ENCODE measurements around the gene OSBPL10. TPM values are rescaled to one million over a fixed set of nuclear protein-coding genes. Genes with fewer than 3 reads are reported as not detected.
A peak's percentile ranks its signal among the peaks of the same experiment; 100 is the strongest.

The OSBPL10 gene
- total RNA-seq, 4 donors from 2014 or later = 18.6 to 33.6 (median 28.8) TPM

DNA sequence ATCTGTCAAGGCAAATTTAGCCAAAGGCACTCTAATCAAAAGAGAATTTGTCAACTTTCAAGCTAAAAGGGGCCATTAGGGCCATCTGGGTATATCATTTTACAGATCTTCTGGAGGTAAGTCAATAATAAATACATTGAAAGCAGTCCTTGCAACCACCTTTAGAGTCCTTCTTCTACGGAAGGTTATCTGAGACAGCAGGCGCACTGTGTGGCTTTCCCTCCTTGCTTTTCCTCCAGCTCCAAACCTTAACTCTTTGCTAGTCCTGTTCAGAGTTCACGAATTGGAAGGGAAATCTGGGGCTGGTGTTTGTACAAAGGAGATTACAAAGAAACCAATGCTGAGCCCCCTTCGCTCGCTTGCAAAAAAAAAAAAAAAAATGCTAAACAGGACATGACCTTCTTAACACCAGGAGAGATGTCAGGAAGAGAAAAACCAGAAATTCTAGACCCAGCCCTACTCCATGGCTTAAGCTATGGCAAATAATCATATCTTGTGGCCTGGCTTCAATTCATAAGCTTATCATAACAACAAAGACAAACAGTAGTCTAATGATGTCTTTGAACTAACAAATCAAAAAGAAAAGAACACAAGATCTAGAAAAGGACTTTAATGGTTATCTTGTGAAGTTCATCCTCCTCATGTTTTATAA is 232.7 kb downstream of the OSBPL10 start:
- no peaks in the 10 kb centered on the region for H3K36me3 ChIP-seq
- H3K4me1 ChIP-seq = peaks cover 4 to 5% of the 10 kb centered on the region in 2 donors
- no peak for TF ChIP-seq POLR2A (IDR thresholded peaks at IDR 0.05)
- TF ChIP-seq, protein P1, sequence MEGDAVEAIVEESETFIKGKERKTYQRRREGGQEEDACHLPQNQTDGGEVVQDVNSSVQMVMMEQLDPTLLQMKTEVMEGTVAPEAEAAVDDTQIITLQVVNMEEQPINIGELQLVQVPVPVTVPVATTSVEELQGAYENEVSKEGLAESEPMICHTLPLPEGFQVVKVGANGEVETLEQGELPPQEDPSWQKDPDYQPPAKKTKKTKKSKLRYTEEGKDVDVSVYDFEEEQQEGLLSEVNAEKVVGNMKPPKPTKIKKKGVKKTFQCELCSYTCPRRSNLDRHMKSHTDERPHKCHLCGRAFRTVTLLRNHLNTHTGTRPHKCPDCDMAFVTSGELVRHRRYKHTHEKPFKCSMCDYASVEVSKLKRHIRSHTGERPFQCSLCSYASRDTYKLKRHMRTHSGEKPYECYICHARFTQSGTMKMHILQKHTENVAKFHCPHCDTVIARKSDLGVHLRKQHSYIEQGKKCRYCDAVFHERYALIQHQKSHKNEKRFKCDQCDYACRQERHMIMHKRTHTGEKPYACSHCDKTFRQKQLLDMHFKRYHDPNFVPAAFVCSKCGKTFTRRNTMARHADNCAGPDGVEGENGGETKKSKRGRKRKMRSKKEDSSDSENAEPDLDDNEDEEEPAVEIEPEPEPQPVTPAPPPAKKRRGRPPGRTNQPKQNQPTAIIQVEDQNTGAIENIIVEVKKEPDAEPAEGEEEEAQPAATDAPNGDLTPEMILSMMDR (IDR thresholded peaks at IDR 0.05) = no peak
- DNase-seq = no peak
- 89 to 95% methylated on average over 5 of the region's 5 CpGs for WGBS, 2 donors
- no peak overlapping the region for H3K4me3 ChIP-seq (replicated peaks in 1 of 3)
- H3K9me3 ChIP-seq = no peaks in the 10 kb centered on the region
- no peaks in the 10 kb centered on the region for H3K27me3 ChIP-seq
- H3K27ac ChIP-seq = no peak overlapping the region
- intact Hi-C loops (cut with DNase I) = no loop called here

DNA sequence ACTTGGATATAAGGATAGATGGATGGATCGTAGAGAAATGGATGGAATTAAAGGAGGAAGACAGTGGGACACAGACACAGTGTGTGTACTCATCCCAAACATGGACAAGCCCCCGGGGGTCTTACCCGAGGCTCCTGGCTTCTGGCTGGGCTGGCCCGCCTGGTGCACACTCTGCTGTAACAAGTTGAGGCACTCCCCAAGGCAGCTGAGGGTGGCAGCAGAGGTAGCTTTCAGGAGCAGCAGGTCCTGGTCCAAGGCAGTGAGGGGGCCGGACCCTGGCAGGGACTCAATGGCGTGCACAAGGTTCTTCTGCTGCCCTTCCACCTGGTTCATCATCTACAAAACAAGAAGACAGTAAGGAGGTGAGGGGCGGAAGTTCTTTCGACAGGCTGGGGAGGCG is 233.3 kb downstream of the OSBPL10 start:
- Histone ChIP-seq H3K27ac (no peak overlapping the region), H3K4me3 (replicated peaks in 1 of 3) (no peak overlapping the region), H3K9me3 (no peaks in the 10 kb centered on the region), H3K4me1 (peaks cover 4 to 9% of the 10 kb centered on the region in 2 donors), H3K27me3 (no peaks in the 10 kb centered on the region), H3K36me3 (no peaks in the 10 kb centered on the region)
- intact Hi-C loops (cut with DNase I) = no loop called here
- WGBS, 2 donors = 94 to 95% methylated on average over 9 of the region's 9 CpGs
- TF ChIP-seq, protein P1 (IDR thresholded peaks at IDR 0.05) = no peak
- TF ChIP-seq POLR2A (IDR thresholded peaks at IDR 0.05) = no peak
- no peak for DNase-seq

DNA sequence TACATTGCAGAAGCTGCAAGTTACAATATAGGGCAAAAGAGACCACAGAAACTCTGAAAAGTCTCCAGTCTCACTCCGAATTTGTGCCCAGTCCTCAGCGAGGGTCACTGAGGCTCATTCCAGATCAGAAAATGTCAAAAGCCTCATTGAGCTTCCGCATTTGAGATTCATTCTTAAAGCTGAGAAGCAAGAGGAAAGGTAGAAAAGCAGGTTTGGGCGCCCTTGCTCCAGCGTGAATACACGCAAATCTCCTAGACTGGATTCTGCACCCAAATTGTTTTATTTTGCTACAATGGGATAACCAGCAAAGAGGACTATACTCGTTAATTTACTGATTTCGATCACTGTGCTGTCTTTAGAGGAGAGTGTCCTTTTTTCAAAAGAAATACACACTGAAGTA is 236.1 kb downstream of the OSBPL10 start:
- TF ChIP-seq, protein P1 (IDR thresholded peaks at IDR 0.05) = no peak
- no peak for TF ChIP-seq POLR2A (IDR thresholded peaks at IDR 0.05)
- 84 to 88% methylated on average over 8 of the region's 8 CpGs for WGBS, 2 donors
- intact Hi-C loops (cut with DNase I) = no loop called here

GRCh38 chr3:31743331-31744089 is 237.6 kb downstream of the OSBPL10 start:
- no peak for TF ChIP-seq POLR2A (IDR thresholded peaks at IDR 0.05)
- peak; percentile 23 to 47 for DNase-seq
- intact Hi-C loops (cut with DNase I) = no loop called here
- Histone ChIP-seq H3K4me1 (peaks cover 4 to 9% of the 10 kb centered on the region in 2 donors), H3K27ac (no peak overlapping the region), H3K27me3 (no peaks in the 10 kb centered on the region), H3K9me3 (no peaks in the 10 kb centered on the region), H3K4me3 (replicated peaks in 1 of 3) (no peak overlapping the region), H3K36me3 (no peaks in the 10 kb centered on the region)
- 44 to 45% methylated on average over 5 of the region's 5 CpGs for WGBS, 2 donors

More for the DNA sequence above, 236.1 kb downstream of the OSBPL10 start:
- H3K27ac ChIP-seq = no peak overlapping the region
- no peaks in the 10 kb centered on the region for H3K9me3 ChIP-seq
- H3K36me3 ChIP-seq = no peaks in the 10 kb centered on the region
- no peak overlapping the region for H3K4me3 ChIP-seq (replicated peaks in 1 of 3)
- DNase-seq = no peak
- H3K4me1 ChIP-seq = peaks cover 4 to 9% of the 10 kb centered on the region in 2 donors
- no peaks in the 10 kb centered on the region for H3K27me3 ChIP-seq

DNA sequence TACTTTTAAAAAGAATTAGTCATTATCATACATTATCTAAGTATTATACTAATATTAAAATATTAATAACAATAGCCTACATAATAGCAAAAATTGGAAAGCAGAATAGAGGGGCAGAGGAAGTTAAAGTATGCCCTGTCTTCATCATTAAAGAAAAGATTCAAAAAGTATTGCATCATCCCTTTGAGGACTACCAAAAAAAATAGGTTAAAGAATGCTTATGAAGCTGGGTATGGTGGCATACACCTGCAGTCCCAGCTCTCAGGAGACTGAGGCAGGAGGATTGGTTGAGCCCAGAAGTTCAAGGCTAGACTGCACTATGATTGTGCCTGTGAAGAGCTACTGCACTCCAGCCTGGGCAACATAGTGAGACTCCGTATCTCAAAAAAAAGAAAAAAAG is 240.7 kb downstream of the OSBPL10 start:
- intact Hi-C loops (cut with DNase I) = no loop called here
- Histone ChIP-seq H3K36me3 (no peaks in the 10 kb centered on the region), H3K4me1 (peaks cover 4 to 9% of the 10 kb centered on the region in 2 donors), H3K27ac (no peak overlapping the region), H3K4me3 (replicated peaks in 1 of 3) (no peak overlapping the region), H3K27me3 (no peaks in the 10 kb centered on the region), H3K9me3 (no peaks in the 10 kb centered on the region)
- no peak for DNase-seq
- TF ChIP-seq, protein P1 (IDR thresholded peaks at IDR 0.05) = no peak
- no peak for TF ChIP-seq POLR2A (IDR thresholded peaks at IDR 0.05)
- WGBS, 2 donors = 91 to 98% methylated on average over 1 of the region's 1 CpG
